Measurements from ENCODE around the gene ZPBP.

The ZPBP gene

GRCh38 chr7:49926720-49927119, 166.3 kb downstream of the ZPBP start:
- Histone ChIP-seq H3K9ac (ENCODE audit: low read length) (no peak overlapping the region), H3K27ac (ENCODE audit: low read depth, low read length, poor library complexity, severe bottlenecking) (no peak overlapping the region), H4K20me1 (ENCODE audit: insufficient read depth, low read length) (no peaks in the 10 kb centered on the region), H3K36me3 (ENCODE audit: insufficient read depth, low read length) (no peaks in the 10 kb centered on the region), H3F3A (ENCODE audit: insufficient read depth, low read length) (no peaks in the 10 kb centered on the region), H3K4me1 (ENCODE audit: insufficient read depth, low read length, severe bottlenecking) (no peaks in the 10 kb centered on the region), H3K79me2 (ENCODE audit: insufficient read depth, low read length) (no peaks in the 10 kb centered on the region), H3K27me3 (ENCODE audit: insufficient read depth, low read length) (no peaks in the 10 kb centered on the region), H3K4me2 (ENCODE audit: low read length) (no peak overlapping the region), H3K9me3 (ENCODE audit: low read length) (no peaks in the 10 kb centered on the region), H3K4me3 (ENCODE audit: low read depth, low read length, poor library complexity, severe bottlenecking) (no peak overlapping the region), H2AFZ (ENCODE audit: low read length) (no peak overlapping the region), H3K9me2 (ENCODE audit: low read depth, low read length) (no peaks in the 10 kb centered on the region)
- TF ChIP-seq CTCF (IDR thresholded peaks at IDR 0.05; ENCODE audit: low read length) (no peak), EZH2 (IDR thresholded peaks at IDR 0.05; ENCODE audit: borderline replicate concordance, low read length) (no peak)

GRCh38 chr7:49911909-49912308, 181.1 kb downstream of the ZPBP start:
- Histone ChIP-seq H3K4me2 (ENCODE audit: low read length) (no peak overlapping the region), H2AFZ (ENCODE audit: low read length) (no peak overlapping the region), H3F3A (ENCODE audit: insufficient read depth, low read length) (no peaks in the 10 kb centered on the region), H3K4me3 (ENCODE audit: low read depth, low read length, poor library complexity, severe bottlenecking) (no peak overlapping the region), H3K27ac (ENCODE audit: low read depth, low read length, poor library complexity, severe bottlenecking) (no peak overlapping the region), H3K27me3 (ENCODE audit: insufficient read depth, low read length) (no peaks in the 10 kb centered on the region), H3K9me2 (ENCODE audit: low read depth, low read length) (no peaks in the 10 kb centered on the region), H4K20me1 (ENCODE audit: insufficient read depth, low read length) (no peaks in the 10 kb centered on the region), H3K9me3 (ENCODE audit: low read length) (no peaks in the 10 kb centered on the region), H3K4me1 (ENCODE audit: insufficient read depth, low read length, severe bottlenecking) (no peaks in the 10 kb centered on the region), H3K9ac (ENCODE audit: low read length) (no peak overlapping the region), H3K79me2 (ENCODE audit: insufficient read depth, low read length) (no peaks in the 10 kb centered on the region), H3K36me3 (ENCODE audit: insufficient read depth, low read length) (no peaks in the 10 kb centered on the region)
- no peak for TF ChIP-seq CTCF (IDR thresholded peaks at IDR 0.05; ENCODE audit: low read length)
- TF ChIP-seq EZH2 (IDR thresholded peaks at IDR 0.05; ENCODE audit: borderline replicate concordance, low read length), result no peak

GRCh38 chr7:49894543-49894942, 198.5 kb downstream of the ZPBP start:
- H3K9me2 ChIP-seq (ENCODE audit: low read depth, low read length), result no peaks in the 10 kb centered on the region
- no peak overlapping the region for H3K4me3 ChIP-seq (ENCODE audit: low read depth, low read length, poor library complexity, severe bottlenecking)
- no peak overlapping the region for H2AFZ ChIP-seq (ENCODE audit: low read length)
- H3K79me2 ChIP-seq (ENCODE audit: insufficient read depth, low read length), result no peaks in the 10 kb centered on the region
- H3F3A ChIP-seq (ENCODE audit: insufficient read depth, low read length), result no peaks in the 10 kb centered on the region
- no peaks in the 10 kb centered on the region for H4K20me1 ChIP-seq (ENCODE audit: insufficient read depth, low read length)
- no peak overlapping the region for H3K27ac ChIP-seq (ENCODE audit: low read depth, low read length, poor library complexity, severe bottlenecking)
- TF ChIP-seq CTCF (IDR thresholded peaks at IDR 0.05; ENCODE audit: low read length) (no peak), EZH2 (IDR thresholded peaks at IDR 0.05; ENCODE audit: borderline replicate concordance, low read length) (no peak)
- H3K4me1 ChIP-seq (ENCODE audit: insufficient read depth, low read length, severe bottlenecking), result no peaks in the 10 kb centered on the region
- no peaks in the 10 kb centered on the region for H3K9me3 ChIP-seq (ENCODE audit: low read length)
- H3K4me2 ChIP-seq (ENCODE audit: low read length), result no peak overlapping the region
- H3K36me3 ChIP-seq (ENCODE audit: insufficient read depth, low read length), result no peaks in the 10 kb centered on the region
- H3K9ac ChIP-seq (ENCODE audit: low read length), result no peak overlapping the region
- no peaks in the 10 kb centered on the region for H3K27me3 ChIP-seq (ENCODE audit: insufficient read depth, low read length)
